ENCODE measurements around the gene ERCC6L2.

- TF ChIP-seq CTCF (conservative IDR thresholded peaks at IDR 0.05; ENCODE audit: low read depth, low read length), result no peak
- TF ChIP-seq MXI1 (IDR thresholded peaks at IDR 0.05; ENCODE audit: borderline replicate concordance, low read depth, low read length), result no peak
- TF ChIP-seq FOS (IDR thresholded peaks at IDR 0.05; ENCODE audit: low read depth, low read length), result no peak
- no peak for TF ChIP-seq SMC3 (IDR thresholded peaks at IDR 0.05; ENCODE audit: low read depth, low read length)
- TF ChIP-seq POLR2A (IDR thresholded peaks at IDR 0.05; ENCODE audit: low read depth, low read length), result no peak
- no peak for TF ChIP-seq BHLHE40 (IDR thresholded peaks at IDR 0.05; ENCODE audit: low read depth, low read length)
- TF ChIP-seq CHD1 (IDR thresholded peaks at IDR 0.05; ENCODE audit: low read depth, low read length), result no peak
Measured at GRCh38 chr9:95834281-95834907, 41.1 kb upstream of the ERCC6L2 start.
